HG03135 (cell line): ENCODE results near the gene RICTOR.
"Not testable (repeated sequence)": the region's sequence is repeated elsewhere in the genome, so short reads cannot be mapped to it uniquely, and the experiment has no call there.

ENCODE experiments used
- ATAC-seq: cut with Tn5 transposase; IDR thresholded peaks from one replicate; pipeline ENCODE4 v1.9.1; 2021; ENCODE audit warnings: mild to moderate bottlenecking, moderate library complexity; ENCODE audit not compliant: unreplicated experiment

RICTOR gene

DNA sequence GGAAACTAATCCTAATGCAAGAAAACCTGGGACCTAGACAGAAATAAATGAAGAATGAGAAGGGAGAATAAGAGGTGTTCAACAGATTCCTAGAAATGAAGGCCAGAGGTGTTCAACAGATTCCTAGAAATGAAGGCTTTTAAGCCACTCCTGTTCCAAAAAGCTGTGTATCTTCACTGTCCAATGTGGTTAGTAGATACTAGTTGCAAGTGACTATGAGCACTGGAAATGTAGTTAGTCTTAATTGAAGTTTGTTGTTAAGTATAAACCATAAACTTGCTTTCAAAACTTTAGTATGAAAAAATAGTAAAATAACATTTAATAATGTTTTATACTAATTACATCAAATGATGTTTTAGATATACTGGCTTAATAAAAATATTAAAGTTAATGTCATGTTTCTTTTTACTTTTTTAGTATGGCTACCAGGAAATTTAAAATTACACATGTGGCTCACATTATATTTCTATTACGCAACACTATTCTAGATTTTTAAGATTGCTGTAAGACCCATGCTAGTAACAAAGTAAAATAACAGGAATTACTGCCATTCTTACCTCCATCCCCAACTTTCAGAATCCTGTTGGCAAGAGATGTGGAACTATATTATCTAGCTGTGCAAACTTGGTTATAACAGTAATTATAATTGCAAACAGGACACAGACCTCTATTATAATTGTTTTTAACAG lies 57.5 kb downstream of the RICTOR start:
- no peak for ATAC-seq

DNA sequence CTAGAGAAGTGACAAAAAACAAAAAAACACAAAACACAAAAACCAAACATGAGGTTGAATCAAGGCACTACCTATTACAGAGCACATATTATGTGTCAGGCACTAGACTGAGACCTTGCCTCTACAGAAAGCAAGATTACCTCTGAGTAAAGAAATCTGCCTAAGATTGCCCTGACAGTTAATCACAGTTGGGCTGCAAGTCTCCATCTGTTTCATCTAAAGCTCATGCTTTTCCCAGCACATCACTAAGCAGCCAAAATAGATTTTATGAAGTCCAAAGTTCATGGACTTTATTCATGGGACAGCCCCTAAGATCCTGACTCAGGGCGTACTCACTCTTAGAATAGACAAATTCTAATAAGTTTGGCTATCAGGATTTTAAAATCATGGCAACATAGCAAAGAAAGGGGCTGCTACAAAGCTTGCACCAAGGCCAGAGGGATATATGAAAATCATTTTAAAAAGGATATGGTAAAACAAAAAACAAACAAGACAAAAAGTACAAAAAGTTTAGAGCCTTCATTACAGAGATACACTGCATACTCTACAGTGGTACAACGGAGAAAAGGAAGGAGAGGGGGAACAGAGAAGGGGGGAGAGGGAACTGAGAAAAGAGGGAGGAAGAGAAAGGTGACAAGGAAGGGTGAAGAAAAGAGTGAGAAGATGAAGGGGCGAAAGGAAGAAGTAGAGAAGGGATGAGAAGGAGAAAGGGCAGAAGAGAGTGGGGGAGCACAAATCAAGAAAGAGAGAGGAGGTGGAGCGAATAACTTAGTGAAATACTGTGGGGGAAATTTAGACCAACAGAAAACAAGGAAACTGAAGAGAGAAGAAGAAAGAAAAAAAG lies 58.2 kb downstream of the RICTOR start:
- ATAC-seq: no peak

DNA sequence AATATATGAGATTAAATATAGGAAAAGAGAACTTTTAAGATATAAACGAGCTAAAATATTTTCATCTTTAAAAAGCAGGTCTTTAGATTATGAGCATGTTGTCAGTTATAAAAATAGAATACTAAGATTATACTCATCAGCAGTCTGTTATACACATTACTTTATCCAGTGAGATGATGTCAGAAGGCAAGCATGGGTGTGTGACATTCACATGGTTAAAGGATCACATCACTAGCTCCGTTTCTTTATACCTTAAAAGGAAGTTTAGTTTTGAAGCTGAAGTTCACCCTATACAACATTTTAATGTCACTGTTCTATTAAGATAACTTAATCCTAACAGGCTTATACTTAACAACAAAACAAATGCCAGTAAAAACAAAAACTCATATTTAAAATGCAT lies 59.6 kb downstream of the RICTOR start:
- no peak for ATAC-seq

DNA sequence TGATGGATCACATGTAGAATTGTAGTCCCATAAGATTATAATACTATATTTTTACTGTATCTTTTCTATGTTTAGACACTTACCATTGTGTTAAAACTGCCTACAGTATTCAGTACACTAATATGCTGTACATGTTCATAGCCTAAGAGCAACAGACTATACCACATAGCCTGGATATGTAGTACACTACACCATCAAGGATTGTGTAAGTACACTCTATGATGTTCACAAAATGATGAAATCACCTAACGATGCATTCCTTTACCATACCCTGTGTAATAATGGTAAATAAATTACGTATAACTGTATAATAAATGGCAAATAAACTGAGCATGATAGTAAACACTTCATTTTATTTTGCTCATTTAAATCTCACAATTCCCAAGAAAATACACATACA lies 60.3 kb downstream of the RICTOR start:
- no peak for ATAC-seq

DNA sequence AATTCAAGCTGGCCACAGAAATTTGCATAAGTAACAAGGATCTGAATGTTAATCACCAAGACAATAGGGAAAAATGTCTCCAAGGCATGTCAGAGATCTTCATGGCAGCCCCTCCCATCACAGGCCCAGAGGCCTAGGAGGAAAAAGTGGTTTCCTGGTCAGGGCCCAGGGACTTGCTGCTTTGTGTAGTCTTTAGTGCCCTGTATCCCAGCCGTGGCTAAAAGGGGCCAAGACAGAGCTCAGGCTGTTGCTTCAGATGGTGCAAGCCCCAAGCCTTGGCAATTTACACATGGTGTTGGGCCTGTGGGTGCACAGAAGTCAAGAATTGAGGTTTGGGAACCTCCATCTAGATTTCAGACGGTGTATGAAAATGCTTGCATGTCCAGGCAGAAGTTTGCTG lies 63.2 kb downstream of the RICTOR start:
- ATAC-seq: not testable (repeated sequence)

DNA sequence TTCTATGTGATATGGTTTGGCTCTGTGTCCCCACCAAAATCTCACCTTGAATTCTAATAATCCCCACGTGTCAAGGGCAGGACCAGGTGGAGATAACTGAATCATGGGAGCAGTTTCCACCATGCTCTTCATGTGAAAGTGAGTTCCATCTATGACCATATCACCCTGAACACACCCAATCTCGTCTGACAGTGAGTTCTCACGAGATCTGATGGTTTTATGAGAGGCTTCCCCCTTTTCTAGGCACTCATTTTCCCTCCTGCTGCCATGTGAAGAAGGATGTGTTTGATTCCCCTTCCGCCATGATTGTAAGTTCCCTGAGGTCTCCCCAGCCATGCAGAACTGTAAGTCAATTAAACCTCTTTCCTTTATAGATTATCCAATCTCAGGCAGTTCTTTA lies 64.2 kb downstream of the RICTOR start:
- ATAC-seq: no peak

DNA sequence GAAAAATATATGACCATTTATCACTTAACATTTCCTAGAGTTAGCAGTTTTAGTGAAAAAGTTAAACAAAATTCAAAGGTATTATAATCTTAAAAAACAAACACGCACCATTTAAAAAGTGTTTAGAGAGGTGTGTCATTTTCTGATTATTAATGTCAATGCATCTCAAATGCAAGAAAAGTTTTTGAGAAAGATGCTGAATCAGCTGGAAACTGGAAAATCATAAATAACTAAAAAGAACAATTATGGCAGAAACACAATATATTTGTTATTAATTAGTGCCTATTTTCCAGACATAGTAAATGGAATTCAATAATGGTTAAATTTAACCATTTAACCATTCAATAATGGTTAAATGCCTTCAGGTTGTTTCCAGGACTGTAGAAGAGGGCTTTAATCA lies 64.9 kb downstream of the RICTOR start:
- no peak for ATAC-seq

DNA sequence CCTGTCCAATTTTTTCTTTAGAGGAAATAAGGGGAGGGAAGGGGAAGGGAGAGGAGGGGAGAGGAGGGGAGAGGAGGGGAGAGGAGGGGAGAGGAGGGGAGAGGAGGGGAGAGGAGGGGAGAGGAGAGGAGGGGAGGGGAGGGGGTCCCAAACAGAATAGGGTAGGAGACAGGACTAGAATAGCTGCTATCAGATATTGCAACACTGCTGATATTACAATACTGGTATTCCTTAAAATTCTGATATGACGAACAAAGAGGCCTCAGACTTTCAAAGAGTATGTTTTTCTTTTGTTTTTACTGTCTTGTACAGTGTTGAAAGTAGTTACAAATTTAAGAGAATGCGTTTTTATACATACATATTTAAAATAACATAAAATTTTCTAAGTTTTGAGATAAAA lies 67.5 kb downstream of the RICTOR start:
- ATAC-seq: no peak

DNA sequence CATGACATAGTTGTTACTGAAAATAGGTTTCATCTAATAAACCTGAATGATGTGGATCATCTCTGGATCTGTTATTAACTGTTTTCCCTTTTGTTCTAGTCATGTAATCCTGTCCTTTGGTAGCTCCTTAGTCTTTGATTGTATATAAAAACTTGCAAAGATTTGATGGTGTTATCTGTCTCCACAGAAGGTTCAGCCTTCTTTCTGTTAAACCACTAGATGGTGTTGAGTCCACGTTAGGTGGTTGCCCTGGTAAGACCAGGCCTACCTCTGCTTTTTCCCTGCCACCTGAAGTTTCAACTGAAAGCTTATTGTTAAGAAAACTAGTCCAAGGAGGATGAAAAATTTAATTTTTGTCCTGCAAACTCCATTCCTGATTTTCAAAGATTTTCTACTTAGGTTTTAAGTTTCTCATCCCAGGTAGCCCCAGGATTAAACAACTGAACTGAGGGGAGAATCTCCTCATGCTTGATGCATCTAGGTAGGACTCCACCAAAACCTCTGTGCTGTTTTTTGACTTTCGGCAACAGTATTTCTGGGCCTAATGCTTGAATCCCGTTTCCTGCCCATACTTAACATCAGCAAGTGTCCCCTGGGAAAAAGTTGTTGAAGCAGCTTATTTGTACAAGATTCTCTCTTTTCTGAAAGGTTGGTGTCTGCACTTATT lies 68.5 kb downstream of the RICTOR start:
- no peak for ATAC-seq

DNA sequence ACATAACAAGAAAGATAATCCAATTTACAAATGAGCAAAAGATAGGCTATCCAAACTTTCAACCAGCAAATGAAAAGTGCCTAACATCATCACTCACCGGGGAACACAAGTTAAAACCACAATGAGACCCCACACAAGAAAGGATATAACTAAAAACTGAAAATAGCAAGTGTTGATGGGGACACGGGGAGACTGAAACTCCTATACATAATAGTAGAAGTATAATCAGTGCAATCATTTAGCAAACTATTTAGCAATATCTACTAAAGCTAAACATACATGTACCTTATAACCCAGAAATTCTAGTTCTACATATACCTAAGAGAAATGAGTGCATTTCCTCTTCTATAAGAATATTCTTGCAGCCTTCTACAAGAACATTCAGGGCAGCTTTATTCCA lies 72.5 kb downstream of the RICTOR start:
- no peak for ATAC-seq

DNA sequence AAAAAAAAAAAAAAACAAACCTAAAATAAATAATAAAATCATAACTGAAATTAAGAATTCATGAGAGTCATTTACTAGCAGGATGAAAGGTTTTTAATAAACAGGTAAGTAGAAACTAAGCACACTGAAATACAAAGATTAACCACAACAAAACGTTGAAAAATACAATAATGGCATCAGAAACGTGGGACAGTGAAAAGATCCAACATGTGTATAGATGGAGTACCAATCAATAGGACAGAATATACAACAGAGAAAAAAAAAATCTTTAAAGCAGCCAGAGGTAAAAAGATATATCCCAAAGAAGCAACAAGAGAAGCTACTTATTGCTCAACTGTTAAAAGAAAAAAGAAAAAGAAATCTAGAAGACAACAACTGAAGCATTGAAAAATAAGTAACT lies 75.2 kb downstream of the RICTOR start:
- no peak for ATAC-seq

DNA sequence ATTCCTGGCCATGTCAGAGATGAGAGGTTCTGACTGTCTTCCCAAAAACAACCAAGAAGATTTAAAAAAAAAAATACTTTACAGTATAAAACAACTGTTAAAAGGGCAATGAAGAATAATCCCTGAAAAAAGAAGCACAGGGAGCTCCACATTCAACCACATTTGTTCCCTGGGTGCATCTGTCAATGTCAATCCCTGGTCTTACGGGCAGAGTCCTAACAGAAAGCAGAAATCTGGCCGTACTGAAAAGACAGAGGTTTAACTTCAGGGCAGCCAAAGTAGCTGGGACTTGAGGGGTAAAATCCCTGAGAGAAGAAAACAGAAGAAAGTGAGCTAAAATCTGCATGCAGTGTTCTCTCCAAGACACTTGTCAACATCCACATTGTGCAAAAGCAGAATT lies 76.6 kb downstream of the RICTOR start:
- no peak for ATAC-seq

DNA sequence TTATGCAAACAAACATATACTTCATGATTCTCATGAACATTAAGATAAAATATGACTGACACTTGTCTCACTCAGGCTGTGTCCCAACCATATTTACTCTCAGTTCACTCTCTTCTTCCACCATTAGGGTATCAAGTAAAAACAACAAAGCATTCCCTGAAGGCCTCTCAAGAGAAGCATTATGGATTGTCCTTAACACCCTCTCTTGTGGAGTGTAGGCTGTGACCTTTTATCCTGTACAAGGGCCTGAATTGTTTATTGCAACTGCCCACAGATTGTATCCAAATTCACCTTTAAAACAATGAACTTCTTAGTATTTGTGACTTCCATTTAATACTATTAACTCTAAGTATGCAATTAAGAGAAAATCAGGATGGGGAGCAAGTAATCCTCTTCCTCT lies 78.1 kb downstream of the RICTOR start:
- no peak for ATAC-seq

DNA sequence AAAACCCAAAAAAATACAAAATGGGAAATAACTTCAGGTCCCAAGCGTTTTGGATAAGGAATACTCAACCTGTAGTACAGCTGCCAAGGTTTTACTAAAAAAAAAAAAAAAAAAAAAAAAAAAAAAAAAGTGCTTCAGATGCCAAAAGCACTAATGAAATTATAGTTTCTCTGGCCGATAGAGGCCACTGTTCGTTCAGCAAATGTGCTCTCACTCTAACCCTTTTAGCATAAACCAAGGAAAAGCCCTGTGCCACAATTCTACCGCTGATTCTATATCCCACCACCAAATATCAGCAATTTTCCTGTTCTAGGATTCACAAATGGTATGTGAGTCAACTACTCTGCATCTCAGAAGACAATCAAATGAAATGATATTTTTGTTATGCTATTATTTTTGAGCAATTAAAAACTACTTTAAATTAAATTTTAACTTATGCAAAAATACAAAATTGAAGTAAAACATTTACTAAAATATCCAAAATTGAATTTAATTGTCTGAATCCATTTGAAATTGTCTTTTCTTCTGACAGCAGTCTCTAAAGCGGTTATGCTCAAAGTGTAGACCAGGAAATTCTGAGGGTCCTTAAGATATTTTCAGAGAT lies 79.8 kb downstream of the RICTOR start:
- ATAC-seq: no peak

DNA sequence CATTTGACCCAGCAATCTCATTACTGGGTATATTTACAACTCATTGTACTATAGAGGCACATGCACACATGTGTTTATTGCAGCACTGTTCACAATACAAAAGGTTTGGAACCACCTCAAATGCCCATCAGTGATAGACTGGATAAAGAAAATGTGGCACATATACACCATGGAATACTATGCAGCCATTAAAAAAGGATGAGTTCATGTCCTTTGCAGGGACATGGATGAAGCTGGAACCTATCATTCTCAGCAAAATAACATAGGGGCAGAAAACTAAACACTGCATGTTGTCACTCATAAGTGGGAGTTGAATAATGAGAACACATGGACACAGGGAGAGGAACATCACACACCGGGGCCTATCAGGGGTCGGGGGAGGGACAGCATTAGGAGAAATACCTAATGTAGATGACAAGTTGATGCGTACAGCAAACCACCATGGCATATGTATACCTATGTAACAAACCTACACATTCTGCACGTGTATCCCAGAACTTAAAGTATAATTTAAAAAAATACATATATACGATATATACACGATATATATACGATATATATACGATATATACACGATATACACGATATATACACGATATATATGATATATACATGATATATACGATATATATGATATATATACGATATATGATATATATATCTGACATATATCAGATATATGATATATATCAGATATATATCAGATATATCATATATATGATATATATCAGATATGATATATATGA lies 84.1 kb downstream of the RICTOR start:
- ATAC-seq: not testable (repeated sequence)

DNA sequence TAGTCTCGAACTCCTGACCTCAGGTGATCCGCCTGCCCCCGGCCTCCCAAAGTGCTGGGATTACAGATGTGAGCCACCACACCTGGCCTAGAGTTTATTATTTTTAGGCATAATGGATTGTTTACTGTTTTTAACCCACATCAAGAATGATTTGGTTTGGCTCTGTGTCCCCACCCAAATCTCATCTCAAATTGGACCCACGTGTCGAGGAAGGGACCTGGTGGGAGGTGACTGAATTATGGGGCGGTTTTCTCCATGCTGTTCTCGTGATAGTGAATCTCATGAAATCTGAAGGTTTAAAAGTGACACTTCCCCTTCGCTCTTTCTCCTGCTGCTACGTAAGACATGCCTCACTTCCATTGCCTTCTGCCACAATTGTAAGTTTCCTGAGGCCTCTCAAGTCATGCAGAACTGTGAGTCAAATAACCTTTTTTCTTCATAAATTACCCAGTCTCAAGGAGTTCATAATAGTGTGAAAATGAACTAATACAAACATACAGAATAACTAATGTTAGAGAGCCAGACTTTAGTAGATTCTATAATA lies 88.2 kb downstream of the RICTOR start:
- ATAC-seq: no peak

DNA sequence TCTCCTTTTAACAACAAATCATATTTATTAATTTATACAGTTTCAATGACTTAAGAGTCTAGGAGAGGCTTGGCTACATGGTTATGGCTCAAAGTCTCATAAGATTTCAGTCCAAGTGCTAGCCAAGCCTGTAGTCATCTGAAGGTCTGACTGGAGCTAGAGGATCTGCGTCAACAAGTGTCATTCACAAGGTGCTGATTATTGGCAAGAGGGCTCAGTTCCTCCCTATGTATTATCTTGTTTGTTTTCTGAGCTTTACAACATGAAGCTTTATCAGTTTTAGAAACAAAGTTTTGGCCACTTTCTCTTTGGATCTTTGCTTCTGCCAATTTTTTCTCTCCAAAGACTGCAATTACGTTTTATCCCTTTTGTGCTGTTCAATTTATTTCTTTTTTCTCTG lies 94.7 kb downstream of the RICTOR start:
- no peak for ATAC-seq

DNA sequence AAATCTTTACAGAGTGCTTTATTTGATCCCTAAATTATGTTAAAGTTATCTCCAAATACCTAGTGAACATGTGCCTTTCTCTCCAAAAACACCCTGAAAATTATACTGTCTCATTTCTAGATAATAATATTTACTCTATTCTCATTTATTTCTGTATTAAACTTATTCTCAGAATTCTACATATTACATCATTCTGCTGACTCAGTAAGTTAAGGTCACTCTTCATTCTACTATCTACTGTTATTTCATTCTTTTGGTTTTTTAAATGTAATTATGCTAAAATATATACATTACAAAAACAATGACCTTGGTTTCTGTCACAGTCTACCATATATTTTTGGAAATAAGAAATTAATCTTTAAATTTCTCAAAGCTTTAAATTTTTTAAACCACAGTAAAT lies 96.2 kb downstream of the RICTOR start:
- no peak for ATAC-seq

DNA sequence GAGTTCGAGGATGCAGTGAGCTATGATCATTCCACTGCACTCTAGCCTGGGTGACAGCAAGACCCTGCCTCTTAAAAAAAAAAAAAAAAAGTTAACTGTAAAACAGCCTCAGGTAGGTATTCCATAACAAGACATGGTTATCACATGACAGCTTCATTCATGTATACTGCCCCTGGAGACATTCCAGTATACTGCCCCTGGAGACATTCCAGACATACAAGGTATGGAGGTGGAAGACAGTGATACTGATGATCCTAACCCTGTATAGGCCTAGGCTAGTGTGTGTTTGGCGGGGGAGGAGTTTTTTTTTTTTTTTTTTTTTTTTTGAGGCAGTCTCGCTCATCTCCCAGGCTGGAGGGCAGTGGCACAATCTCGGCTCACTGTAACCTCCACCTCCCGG lies 105.5 kb downstream of the RICTOR start:
- ATAC-seq: no peak

DNA sequence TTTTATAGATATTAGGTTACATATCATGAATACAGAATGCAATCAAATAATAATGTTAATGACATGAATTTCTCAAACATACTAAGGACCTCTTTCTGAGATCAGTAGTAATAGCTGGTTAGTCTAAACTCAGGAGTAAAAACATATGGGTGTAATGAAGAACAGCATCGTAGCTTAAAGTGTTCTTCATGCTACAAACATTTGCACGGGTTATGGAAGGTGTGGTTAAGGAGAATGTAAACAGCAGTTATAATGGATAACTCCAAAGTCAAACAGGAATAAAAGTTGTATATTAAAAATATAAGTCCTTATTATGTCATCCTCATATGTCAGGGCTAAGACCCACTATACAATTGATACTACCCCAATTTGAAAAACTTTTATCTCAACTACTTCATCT lies 112.5 kb downstream of the RICTOR start:
- no peak for ATAC-seq
